AG08396 (cell line): Measurements from ENCODE around the gene THRB.
A peak's percentile ranks its signal among the peaks of the same experiment; 100 is the strongest.

Experiments used
- DNase-seq: peaks from one replicate; pipeline ENCODE4 v3.0.0; 2012; ENCODE audit warnings: low spot score, mixed read lengths

The THRB gene

DNA sequence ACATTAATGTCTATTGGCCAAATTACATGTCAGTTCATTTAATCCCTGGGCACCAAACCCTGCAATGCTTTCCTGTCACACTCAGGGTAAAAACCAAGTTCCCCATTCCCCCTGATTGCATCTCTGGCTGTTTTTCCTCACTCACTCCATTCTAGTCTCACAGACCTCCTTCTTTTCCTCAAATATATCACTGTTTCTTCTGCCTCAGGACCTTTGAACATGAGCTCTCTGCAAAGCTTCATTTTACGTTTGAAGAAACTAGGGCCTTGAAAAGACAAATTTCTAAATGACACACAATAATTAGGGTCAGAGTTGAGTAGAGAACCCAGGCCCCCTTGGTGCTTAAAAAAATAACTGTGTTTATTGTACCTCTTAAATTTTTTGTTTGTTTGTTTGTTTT is 230.6 kb downstream of the THRB start:
- DNase-seq: no peak

DNA sequence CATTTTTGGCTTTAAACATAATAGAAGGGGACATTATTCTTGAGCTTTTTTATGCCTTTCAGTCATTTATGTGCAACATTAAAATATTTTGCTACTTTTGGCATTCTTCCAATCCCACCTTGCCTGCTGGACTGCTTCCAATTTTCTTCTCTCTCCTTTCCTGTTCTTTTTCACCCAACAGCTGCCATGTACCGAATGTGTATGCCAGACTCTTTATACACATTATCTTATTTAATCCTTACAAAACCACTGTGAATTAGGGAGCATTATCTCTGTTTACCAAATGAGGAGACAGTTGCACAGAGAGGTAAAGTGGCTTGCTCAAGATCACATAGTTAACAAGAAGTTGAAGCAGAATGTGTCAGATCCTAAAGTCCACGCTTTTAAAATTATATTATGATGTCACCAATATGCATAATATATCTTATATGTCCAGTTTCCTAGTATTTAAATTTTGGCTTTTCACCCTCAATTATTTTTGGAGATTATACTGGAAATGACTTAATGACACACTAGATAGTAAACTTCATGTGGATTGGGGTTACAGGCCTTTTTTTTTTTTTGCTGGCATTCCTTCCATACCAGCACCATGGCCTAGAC is 231.5 kb downstream of the THRB start:
- DNase-seq: no peak

DNA sequence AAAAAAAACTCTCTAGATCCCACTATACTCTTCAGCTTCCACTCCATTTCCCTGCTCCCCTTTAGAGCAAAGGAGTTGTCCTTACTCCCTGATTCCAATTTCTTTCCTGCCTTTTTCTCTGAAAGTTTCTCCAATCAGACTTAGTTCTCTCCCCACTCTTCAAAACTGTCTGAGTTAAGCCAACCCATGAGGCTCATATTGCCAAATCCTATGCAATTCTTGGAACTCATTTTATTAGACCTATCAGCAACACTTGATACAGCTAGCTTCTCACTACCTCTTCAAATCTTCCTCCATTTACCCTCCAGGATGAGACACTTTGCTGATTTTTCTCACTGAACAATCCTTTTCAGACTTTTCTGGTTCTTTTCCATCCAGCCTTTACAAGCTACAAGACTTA is 233.1 kb downstream of the THRB start:
- no peak for DNase-seq

DNA sequence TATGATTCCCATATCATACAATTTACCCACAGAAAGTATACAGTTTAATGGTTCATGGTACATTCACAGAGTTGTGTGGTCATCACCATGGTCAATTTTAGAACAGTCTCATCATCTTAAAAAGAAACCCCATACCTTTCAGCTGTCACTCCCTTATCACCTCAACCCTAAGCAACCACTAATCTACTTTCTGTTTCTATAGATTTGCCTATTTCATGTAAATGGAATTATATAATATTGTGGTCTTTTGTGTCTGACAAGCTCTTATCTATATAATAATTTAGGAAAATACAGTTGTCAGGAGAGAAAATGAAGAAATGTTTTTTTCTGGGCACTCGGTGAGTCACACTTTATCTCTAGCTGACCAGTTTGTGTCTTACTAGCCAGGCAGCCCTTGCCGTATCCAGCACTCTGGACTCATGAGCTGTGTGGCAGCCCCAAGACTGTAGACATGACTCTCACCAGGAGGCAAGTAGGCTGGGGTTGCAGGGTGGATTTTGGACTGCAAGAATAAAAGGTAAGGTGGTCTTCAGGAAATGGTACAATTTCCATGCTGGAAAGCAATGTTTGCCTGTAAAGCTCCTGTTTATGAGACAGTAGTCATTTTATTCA is 234.6 kb downstream of the THRB start:
- DNase-seq: peak; percentile 21

DNA sequence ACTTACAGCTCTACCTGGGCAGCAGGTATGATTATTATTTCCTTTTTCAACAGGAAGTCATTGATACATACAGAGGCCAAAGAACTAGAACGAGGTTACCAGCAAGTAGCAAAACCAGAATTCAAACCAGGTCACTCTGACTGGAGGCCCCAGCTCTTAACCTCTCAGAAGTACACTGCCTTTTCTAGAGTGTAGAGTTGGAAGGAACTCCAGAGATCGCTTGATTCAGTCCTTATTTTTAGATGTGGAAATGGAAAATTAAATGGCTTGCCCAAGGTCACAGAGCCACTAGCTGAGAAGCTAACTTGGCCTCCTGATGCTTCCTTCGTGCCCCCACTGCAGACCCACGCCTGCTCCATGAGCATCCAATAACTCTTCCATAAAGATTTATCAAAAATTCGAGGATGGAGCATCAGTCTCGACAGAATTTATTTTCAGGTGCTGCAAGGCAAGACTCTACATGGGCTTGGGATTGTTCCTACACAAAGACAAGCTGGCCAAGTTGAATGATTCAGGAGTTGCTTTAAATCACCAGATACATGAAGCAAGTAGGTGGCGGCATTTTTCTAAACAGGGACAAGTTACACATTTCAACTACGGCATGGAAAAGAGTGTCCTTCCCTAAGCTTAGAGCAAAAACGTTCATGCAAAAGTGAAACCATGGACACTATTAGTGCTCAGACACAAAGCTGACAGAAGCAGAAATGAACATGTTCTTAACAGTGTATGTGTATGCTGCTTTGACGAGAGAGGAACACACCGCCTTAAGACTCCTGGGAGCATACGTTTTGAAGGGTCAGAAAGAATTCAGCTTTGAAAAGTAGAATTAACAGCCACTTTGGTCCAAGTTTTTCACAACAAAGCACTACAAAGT is 235.7 kb downstream of the THRB start:
- no peak for DNase-seq

DNA sequence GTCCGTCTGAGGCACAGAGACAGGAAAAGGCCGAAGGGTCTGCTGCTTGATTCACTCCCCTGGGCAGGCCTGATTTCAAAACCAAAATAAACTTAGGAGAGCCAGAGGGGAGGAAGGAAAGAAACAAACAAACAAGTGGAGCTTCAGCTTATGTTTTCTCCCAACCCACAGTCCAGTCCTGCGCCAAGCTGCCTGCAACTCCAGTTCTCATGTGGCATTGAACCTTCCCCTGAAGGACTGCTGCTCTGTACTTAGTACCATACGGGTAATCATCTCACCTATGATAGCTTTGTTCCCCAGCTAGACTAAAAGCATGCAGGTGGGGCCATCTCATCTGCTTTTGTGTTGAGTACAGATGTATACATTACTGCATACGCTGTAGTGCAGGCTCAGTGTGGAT is 236.4 kb downstream of the THRB start:
- DNase-seq: no peak

DNA sequence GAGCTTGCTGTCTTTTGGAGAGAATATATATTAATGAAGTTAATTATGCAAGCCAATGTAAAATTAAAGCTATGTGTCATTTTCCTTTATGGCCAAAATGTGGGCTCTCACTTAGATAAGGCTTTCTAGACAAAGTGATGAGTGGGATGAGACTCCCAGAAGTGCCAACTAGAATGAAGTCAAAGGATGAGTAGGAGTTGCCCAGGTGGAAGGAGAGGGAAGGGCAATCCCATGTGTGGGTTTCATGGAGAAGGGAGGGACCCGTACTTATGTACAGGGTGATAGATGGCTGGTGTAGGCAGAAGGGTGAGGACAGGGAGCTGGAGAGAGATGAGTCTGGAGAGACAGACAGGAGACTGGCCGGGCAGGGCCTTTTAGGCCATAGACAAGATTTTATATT is 239.2 kb downstream of the THRB start:
- no peak for DNase-seq

DNA sequence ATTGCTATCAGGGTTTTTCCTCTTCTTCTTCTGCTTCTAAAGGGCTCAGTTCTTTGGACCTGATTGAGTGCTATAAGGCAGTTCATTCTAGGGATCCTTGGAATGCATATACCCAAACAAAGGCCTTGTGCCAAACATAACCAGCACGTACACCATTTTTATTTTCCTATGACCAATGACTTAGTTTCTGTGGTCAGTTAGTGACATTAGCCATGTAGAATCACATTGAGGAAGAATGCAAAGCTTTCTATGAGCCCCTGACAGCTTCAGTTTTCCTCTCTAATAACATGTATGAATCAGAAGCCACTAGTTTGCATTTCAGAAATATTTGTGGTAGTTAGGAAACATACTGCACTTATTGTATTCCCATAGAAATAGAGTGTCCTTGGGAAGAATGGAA is 240.0 kb downstream of the THRB start:
- DNase-seq: peak; percentile 36

DNA sequence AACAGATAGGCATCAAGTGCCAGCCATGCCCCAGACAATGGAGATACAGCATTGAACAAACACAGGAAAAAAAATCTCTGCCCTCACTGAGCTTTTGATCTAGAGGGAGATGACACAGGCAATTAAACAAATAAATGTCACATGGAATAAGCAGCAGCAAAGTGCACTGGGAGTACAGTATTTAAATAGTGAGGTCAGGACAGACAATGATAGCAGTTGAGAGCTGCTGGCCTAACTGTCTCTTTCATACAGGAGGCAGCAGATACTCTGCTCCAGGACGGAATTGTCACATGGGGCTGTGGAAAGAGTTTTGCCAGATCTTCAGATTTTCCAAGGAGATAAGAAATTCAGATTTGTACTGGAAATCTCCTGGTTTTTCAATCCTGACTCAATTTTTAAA is 241.3 kb downstream of the THRB start:
- DNase-seq: no peak

DNA sequence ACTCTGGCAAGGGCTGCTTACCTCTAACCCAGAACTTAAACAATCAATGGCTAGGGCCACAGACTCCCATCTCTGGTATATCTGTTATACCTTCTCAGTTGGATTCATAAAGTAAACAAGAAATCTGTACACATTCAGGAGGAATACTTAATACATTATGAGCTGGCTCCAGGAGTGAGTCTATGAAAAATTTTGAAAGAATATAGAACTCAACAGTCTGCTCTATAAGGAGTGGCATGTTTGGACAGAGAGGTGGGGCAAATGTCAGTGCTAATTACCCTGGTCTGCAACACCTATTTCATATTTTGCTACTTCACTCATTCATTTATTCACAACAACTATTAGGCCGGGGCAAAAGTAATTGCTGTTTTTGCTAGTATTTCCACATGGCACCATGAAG is 245.1 kb downstream of the THRB start:
- no peak for DNase-seq

DNA sequence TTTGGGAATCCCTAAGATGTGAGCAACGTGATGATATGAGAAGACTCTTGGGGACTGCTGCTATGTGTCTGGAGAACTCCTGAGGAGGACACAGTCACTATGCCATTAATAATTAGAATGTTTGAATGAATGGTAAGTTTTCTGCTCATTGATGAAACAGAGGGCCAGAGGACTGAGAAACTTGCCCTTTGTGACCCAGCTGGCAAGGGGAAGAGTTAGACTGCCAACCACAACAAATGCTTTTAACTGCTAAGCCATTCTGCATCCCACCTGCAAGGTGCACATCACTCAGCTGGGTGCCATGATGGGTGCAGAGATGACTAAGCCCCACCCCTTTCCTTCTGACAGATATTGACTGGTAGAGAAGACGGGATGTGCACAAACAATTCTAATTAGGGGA is 249.6 kb downstream of the THRB start:
- DNase-seq: no peak

DNA sequence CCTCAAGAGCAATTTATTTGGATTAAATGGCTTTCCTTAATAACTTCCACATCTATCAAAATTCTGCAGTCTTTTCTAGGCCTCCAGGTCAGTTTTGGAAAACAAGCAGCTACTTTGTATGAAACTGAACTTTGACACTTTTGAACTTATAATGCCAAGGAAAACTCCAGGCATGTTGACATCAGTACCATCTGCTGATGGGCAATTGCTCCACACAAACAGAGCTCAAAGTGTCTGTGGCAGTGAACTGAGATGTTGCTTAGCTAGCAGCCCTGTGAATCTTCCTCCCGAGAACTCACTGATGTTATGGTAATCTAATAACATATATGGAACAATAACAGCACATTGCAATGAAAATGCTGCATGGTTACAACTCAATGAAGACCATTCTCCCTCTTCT is 250.2 kb downstream of the THRB start:
- DNase-seq: no peak

DNA sequence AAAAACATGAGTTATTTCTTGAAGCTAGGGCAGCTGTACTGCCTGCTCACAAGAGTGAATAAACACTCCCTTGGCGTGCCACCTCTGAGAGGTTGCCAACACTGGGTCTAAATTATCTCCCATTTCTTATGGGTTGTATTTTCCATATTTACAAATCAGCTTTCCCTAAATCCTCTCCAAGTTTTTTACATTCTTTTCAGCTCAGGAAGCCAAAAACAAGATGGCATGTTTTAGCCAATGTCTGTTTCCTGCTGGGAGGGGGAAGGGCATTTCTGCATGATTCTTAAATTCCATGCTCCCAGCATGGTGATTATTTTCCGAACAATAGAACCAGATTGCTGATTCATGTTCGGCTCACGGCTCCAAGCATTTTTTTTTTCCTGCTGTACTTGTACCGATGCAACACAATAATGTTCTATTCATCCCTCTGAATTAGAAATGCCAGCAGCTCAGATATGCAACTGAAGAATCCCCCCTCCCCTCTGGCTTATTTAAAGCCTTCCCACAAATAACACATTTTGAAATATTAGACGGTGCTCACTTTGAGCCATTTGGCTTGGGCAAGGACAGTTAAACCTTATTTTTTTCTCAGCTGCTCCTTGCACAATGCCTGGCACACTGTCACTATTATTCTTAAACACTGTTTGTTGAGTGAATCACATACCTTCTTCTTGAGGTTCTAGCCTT is 252.5 kb downstream of the THRB start:
- peak; percentile 29 for DNase-seq

DNA sequence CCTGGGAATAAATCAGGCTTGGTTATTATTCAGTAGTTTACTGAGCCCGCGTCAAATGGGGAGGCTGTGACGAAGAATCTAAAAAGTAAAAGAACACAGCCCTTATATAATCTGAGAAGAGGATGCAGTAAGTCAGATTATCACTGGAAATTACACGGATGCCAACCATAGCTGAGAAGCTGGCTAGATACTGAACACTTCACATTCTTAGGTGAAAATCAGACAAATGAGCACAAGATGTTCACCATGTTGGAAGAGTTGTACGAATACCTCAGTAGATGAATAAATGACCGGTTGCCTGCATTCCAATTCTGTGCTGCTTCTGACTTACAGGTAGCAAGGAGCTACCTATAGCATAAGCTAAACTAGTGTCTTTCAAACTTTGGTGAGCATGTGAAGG is 254.3 kb downstream of the THRB start:
- no peak for DNase-seq

DNA sequence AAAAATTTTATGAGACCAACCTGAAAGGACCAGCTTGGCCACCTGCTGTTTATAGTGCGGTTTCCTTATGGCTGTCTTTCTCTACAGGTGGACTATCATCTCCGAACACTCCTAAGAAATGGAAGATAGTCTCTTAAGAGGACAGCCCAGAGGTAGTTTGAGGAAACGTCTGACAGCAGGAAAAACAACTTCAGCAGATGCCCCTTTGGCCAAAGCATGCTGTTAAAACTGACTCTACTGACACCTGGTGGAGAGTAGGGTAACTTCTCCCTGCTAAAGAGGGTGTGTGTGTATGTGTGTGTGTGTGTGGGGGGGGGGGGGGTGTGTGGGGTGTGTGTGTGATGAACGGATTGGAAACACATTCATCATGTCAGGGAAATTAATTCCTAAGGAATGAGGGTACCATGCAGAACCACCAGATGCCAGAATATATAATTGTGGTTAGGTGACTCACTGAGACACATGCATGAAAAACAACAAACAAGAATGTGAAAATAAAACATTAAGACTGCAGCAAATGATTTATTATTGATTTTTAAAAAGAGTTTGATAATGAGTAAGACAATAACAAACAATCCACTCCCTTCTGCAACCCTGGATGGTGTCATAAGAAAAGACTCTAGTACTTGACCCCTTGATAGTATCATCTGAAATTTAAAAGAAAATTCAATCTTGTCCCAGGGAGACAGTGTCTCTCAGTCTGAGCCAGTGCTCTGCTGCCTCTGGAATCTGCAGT is 256.5 kb downstream of the THRB start:
- peak; percentile 60 for DNase-seq

DNA sequence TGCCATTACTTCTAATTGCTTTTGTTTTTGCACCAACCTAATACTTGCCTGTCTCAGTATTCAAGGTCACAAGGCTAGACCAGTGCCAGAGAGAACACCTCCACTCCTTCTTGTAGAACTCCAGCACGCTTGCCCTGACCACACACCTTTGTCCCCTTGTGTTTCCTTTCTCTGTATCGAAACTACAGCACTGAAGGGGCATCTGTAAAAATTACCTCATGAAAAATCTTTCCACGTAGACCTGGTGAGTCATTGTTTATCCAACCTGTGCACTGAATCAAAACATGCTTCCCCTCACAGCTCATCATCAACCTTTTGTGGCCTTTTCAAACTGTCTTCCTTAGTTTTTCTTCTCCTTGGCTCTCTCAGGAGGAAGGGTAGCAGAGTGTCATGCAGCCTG is 259.5 kb downstream of the THRB start:
- no peak for DNase-seq

DNA sequence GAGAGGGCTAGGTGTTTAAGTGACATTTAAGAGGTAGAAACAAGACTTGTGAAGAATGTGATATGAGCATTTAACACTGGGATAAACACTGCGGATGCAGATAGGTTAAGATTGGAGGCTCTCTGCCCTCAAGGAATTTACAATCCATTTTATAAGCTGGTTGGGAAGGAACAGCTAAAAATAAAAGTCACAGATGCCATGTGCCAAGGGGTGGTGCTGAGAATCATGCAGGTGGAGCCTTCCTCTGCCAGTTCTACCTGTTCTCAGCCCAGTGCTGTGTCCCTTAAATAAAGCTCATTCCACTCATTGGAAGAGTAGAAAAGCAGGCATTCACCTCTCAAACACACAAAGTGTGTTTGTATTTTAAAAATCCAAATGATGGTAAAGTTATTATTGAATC is 261.9 kb downstream of the THRB start:
- DNase-seq: no peak

DNA sequence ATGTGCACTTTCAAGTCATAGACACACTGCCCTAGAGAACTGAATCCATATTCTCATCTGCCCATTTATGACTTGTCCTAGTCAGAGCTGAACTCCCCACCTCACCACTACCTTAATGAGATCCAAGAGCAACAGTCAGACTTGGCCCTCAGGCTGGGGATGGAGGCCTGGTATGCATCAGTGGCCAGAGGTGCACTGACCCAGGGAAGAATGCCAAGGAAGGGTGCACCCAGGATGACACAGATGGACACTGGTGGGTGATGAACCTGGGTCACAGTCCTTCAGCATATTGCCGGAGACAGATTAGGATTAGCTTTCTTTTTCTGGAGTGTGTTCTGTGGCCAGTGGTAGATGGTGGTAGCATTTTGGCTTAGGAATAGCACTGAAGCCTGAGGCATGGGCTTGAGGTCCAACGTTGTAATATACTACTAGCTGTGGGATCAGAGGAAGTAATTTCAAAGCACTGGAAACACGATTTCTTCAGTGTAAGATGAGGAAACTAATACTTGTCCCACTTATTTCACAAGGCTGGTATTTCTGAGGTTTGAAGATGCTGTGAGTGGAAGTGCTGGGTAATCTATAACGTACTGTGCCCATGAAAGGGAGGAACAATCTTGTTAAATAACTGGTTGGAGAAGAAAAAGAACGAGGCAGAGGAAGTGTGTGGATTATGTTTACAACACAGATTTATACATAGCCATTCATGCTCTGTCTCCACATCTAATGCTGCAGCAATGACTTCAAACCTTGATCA is 265.0 kb downstream of the THRB start:
- DNase-seq: no peak

DNA sequence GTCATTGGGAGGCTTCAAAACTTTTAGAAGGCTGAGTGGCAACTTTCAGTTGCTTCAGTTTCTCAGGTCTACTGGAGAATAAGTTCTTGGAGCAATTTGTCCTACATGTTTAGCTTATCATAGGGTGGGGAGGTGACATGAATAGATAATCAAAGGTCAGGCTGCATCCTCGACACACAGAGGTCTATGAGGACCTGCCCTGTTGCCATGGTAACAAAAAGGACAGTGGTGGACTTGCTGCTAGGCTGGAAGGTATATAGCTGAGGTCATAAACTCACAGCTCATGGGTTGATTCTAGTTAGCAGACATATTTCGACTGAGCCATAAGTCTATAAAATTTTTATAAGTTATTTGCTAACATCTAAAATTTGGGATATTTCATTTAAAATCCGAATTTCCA is 267.0 kb downstream of the THRB start:
- DNase-seq: no peak

DNA sequence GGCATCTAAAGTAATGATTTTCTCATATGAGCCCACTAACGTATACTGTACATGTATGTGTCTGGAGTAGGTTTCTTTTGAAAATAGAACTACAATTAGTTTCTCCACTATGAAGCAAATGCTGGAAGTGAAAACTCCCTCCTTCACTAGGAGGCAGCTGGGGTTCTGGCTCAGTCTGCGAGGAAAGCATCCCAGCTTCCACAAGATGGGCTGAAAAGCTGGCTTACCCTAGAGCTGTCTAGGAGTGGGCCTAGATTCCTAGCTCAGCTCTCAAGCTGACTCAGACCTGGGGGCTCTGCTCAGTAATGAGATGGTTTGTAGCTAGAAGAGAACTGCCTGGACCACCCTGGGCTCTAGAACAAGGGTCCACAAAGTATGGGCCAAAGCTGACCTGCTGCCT is 268.3 kb downstream of the THRB start:
- DNase-seq: no peak

DNA sequence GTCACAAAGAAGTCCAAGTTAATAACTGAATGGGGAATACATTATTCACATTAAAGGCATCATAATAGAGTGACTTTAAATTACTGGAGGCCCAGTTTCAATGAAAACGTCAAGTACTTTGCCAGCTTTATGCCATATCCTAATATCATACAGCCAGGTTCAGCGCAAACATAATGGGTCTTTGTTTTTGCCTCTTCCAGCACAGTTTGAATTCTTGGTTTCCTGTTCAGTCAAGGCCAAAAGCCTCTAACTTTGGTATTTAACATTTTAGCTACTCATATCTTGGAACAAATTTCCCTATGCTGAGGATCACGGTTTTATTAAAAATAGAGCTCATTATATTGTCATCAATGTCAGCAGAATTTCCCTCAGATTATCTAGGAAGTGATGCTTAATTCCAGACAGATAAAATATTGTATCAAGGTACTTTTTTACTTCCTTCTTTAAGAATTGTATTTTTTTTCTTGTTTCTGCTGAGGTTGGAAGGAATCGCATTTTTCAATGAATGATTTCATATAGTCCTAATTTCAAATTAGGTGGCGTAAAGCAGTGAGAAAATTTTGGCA is 269.2 kb downstream of the THRB start:
- DNase-seq: no peak
